Osteoblast (primary cell): ENCODE measurements around the gene EEF1AKMT1. TPM values are rescaled to one million over a fixed set of nuclear protein-coding genes. Genes with fewer than 3 reads are reported as not detected.

Source experiments
- DNase-seq: peaks from one replicate; pipeline ENCODE4 v3.0.0; 2011; ENCODE audit warnings: low spot score, mixed read lengths; ENCODE audit not compliant: insufficient read length; ENCODE audit errors: missing footprints
- H2AFZ ChIP-seq: 2 replicates; pipeline ENCODE4 v1.6.0; 2011; ENCODE audit warnings: mild to moderate bottlenecking, low read length
- H3K27ac ChIP-seq: 2 replicates; pipeline ENCODE4 v1.5.1; 2011; ENCODE audit warnings: mild to moderate bottlenecking, low read depth, low read length, moderate library complexity
- H3K27me3 ChIP-seq: 2 replicates; pipeline ENCODE4 v1.6.0; 2012; ENCODE audit warnings: mild to moderate bottlenecking, control low read depth, inconsistent platforms, low read length, moderate library complexity; ENCODE audit not compliant: insufficient read depth
- H3K36me3 ChIP-seq: 2 replicates; pipeline ENCODE4 v1.5.1; 2011; ENCODE audit warnings: mild to moderate bottlenecking, low read length, control low read depth, moderate library complexity; ENCODE audit not compliant: insufficient read depth
- H3K4me1 ChIP-seq: 2 replicates; pipeline ENCODE4 v1.5.1; 2011; ENCODE audit warnings: mild to moderate bottlenecking, low read length, control low read depth, moderate library complexity; ENCODE audit not compliant: insufficient read depth
- H3K4me2 ChIP-seq: 2 replicates; pipeline ENCODE4 v1.6.0; 2011; ENCODE audit warnings: mild to moderate bottlenecking, low read length; ENCODE audit not compliant: insufficient read depth
- H3K4me3 ChIP-seq: fragments of 200-600 bp; sonication (generic); 3 replicates; pipeline ENCODE4 v1.5.1; 2012; ENCODE audit warnings: mild to moderate bottlenecking, low read length, inconsistent platforms; ENCODE audit not compliant: insufficient read depth
- H3K79me2 ChIP-seq: 2 replicates; pipeline ENCODE4 v1.6.0; 2012; ENCODE audit warnings: mild to moderate bottlenecking, low read length, control low read depth, inconsistent platforms; ENCODE audit not compliant: insufficient read depth
- H3K9me3 ChIP-seq: 2 replicates; pipeline ENCODE4 v1.5.1; 2011; ENCODE audit warnings: low read depth, low read length, control low read depth
- H4K20me1 ChIP-seq: 2 replicates; pipeline ENCODE4 v1.6.0; 2012; ENCODE audit warnings: mild to moderate bottlenecking, low read length, control low read depth; ENCODE audit not compliant: insufficient read depth
- CTCF ChIP-seq: IDR thresholded peaks from 2 replicates; pipeline ENCODE4 v1.5.1; 2011; ENCODE audit warnings: mild to moderate bottlenecking, low read depth, low read length, moderate library complexity; ENCODE audit errors: extremely low read depth
- total RNA-seq: library from RNA; depleted of rRNA; stranded (reverse); fragments of >200 nt; gene quantifications from 2 replicates; pipeline ENCODE4 v1.2.3, GENCODE V29; 2012

The EEF1AKMT1 gene
- total RNA-seq, 1 donor: 7.6 TPM

GRCh38 chr13:20680416-20681080, 93.2 kb downstream of the EEF1AKMT1 start:
- DNase-seq: no peak
- Histone ChIP-seq H3K27ac (no peak overlapping the region), H3K4me2 (no peak overlapping the region), H3K9me3 (no peaks in the 10 kb centered on the region), H3K79me2 (no peaks in the 10 kb centered on the region), H2AFZ (no peak overlapping the region), H3K4me3 (no peak overlapping the region), H3K4me1 (peaks cover 8% of the 10 kb centered on the region), H3K36me3 (no peaks in the 10 kb centered on the region), H3K27me3 (no peaks in the 10 kb centered on the region), H4K20me1 (no peaks in the 10 kb centered on the region)
- no peak for TF ChIP-seq CTCF

- Histone ChIP-seq H3K4me3 (no peak overlapping the region), H3K9me3 (no peaks in the 10 kb centered on the region), H4K20me1 (no peaks in the 10 kb centered on the region), H3K4me2 (no peak overlapping the region), H3K79me2 (no peaks in the 10 kb centered on the region), H2AFZ (no peak overlapping the region), H3K4me1 (peaks cover 8% of the 10 kb centered on the region), H3K27me3 (no peaks in the 10 kb centered on the region), H3K36me3 (peaks cover 3% of the 10 kb centered on the region), H3K27ac (no peak overlapping the region)
- no peak for TF ChIP-seq CTCF
- no peak for DNase-seq
Observed at GRCh38 chr13:20679879-20680278, 93.9 kb downstream of the EEF1AKMT1 start.

Other genes with a start within 250 kb of the EEF1AKMT1 start
- 12.7 and 13.0 TPM in 2 replicates for gene CRYL1, start 248.1 kb downstream of the EEF1AKMT1 start, total RNA-seq
- 20.3 and 20.9 TPM in 2 replicates for gene IFT88, start 206.8 kb downstream of the EEF1AKMT1 start, total RNA-seq
- 2.1 and 2.2 TPM in 2 replicates for gene IL17D, start 70.3 kb downstream of the EEF1AKMT1 start, total RNA-seq
- 19.5 and 20.6 TPM in 2 replicates for gene XPO4, start 128.8 kb upstream of the EEF1AKMT1 start, total RNA-seq